GM13976 (cell line): ENCODE measurements around the gene GPR156.
A peak's percentile ranks its signal among the peaks of the same experiment; 100 is the strongest.

Experiments used
- DNase-seq: peaks from one replicate; pipeline ENCODE4 v3.0.0; 2012; ENCODE audit warnings: low spot score
- in situ Hi-C: fragments of 300-500 bp; cut with MboI; formaldehyde crosslinking; loops from one replicate; pipeline ENCODE4 v1.12.0; 2022; ENCODE audit warnings: low sequenced_read_pairs, mixed read lengths, inconsistent platforms; ENCODE audit not compliant: unreplicated experiment
- TF ChIP-seq, protein P1 (sequence below): IDR thresholded peaks from 2 replicates; pipeline ENCODE4 v1.5.1; 2012; ENCODE audit warnings: borderline replicate concordance, mild to moderate bottlenecking; ENCODE audit not compliant: insufficient read depth; ENCODE audit errors: extremely low read depth, missing control alignments, control extremely low read depth

GPR156 gene

DNA sequence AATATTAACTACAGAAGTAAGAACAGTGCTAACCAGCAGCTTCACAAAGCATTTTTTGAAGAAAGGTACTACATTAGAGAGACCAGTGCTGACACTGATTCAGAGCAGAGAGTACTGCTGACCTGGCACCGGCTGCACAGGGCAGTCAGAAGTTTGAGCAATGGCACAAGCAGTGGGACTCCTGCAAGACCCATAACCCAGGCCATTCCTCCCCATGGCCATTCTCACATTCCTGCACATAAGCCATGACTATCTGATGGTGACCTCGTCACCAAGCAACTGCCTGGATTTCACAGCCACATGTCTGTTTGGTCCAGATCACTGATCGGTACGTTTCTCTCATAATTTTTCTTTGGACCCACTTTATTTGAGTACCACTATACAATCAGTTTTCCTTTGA is 88.7 kb downstream of the GPR156 start:
- in situ Hi-C loops = no loop called here
- TF ChIP-seq, protein P1, sequence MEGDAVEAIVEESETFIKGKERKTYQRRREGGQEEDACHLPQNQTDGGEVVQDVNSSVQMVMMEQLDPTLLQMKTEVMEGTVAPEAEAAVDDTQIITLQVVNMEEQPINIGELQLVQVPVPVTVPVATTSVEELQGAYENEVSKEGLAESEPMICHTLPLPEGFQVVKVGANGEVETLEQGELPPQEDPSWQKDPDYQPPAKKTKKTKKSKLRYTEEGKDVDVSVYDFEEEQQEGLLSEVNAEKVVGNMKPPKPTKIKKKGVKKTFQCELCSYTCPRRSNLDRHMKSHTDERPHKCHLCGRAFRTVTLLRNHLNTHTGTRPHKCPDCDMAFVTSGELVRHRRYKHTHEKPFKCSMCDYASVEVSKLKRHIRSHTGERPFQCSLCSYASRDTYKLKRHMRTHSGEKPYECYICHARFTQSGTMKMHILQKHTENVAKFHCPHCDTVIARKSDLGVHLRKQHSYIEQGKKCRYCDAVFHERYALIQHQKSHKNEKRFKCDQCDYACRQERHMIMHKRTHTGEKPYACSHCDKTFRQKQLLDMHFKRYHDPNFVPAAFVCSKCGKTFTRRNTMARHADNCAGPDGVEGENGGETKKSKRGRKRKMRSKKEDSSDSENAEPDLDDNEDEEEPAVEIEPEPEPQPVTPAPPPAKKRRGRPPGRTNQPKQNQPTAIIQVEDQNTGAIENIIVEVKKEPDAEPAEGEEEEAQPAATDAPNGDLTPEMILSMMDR = no peak
- DNase-seq = no peak

DNA sequence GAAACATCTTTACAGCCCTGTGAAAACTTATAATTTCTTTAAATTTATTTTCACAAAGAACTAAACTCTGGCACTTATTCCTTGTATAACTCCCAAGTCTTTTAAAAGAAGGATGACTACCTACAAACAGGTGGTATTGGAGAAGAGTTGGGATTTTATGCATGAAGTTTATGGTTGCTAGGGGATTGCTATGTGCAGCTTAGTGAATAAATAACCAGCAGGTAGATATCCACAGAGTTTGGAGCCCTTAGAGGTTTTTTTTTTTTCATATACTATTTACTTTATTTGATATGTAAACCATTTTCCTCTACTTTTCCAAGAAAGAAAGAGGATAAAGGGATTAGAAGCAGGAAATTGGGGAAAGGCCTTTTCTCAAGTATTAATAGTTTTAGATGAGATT is 91.5 kb downstream of the GPR156 start:
- TF ChIP-seq, protein P1 = no peak

DNA sequence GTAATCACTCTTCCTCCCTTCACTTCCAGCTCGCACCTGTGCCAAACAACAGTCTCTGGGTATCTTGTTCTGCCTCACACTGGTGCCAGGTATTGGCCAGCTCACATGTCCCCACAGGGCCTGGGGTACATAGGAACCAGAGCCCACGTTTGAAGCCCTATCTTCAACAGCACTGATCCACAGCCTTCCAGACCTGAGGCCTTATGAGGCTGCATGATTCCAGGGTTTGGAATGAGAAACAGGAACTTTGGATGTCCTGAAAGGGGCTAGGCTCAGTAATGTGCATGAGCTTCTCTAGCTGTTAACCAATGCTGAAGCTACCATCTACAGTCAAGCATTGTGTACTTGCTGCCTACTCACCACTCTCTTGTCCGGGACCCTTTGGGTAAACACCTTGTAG is 92.4 kb downstream of the GPR156 start:
- TF ChIP-seq, protein P1 = no peak
- DNase-seq = no peak
- in situ Hi-C loops = no loop called here

More for the DNA sequence above, 91.5 kb downstream of the GPR156 start:
- in situ Hi-C loops = no loop called here
- DNase-seq = no peak

DNA sequence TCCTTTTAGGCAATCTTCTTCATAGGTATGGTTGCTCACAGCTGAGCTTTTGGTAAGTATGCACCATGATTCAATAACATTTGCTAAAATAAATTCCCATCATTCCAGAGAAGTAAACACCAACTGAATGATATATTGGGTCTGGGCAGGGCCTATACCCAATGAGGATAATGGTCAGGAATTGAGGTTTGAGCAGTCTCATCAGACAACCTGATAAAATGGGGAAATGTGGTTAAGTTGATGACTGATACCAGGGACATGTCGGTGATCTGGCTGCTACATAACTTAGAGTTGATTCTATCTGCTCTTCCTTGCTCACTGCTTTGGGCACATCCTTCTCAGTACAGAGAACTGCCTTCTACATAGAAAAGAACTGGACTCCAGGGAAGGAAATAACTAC is 92.9 kb downstream of the GPR156 start:
- in situ Hi-C loops = no loop called here
- no peak for DNase-seq
- TF ChIP-seq, protein P1 = no peak

DNA sequence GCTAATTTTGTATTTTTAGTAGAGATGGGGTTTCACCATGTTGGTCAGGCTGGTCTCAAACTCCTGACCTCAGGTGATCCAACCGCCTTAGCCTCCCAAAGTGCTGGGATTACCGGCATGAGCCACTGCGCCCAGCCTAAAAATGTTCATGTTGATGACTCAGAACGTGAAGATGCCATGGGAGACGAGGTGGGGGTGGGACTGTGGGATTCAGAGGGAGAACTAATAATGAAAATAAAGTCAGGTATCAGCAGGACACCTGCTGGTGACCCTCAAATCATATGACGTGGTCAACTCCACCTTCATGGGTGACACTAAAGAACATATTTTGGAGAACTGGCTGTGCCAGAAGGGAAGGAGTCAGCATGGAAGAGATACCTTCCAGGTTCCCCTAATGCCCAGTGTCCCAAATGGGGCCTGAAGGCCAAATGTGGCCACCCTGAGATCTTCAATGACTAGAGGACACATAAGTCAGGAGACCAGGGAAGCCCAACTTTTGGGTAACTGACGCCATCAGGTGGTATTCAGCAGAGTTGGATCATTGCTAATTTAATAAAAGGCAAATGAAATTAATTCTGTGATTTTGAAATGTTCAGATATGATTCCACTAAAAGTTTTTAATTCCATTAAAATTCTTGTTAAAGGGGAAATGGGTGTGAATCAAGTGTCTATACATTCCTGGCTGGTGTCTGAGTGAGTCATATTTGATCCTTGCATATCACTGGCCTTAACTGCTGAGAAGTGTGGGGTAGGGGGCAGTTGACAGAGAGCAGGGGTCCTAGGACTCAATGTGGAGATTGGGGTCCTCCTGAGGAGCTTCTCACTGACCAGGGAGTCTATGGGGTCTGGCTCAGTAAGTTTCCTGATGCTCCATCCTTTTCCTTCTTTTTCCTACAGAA is 102.2 kb downstream of the GPR156 start:
- in situ Hi-C loops = loop anchor here (10.0 kb wide), 1 partner anchor 288 kb away; no protein-coding TSS in a partner anchor
- DNase-seq = peak; percentile 30
- TF ChIP-seq, protein P1 = no peak

DNA sequence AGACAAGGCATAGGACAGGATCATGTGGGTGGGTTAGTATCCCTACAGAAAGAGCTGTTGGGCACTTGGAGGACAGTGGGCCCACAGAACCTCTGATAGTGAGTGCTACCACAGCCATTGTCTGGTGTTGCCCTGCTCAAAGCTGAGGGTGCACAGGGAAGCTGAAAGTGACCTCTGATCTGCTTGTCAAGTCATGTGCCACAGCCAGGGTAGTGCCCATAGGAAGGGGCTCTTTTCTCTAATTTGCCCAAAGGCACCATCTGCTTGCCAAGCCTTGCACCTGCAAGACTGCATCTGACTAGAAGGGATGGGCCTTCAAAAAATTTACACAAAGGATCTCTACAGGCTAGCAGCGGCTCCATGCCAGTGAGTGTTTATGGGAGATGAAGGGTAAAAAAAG is 103.4 kb downstream of the GPR156 start:
- no peak for DNase-seq
- in situ Hi-C loops = loop anchor here (10.0 kb wide), 1 partner anchor 287 kb away; no protein-coding TSS in a partner anchor
- TF ChIP-seq, protein P1 = no peak
